NCI-H146 treated with DMSO at 0.1 percent for 48 hours (cell line): Measurements from ENCODE around the gene HSPH1.

Experiments used
- DNase-seq: peaks from one replicate; lab custom pipeline; 2025; ENCODE audit not compliant: unreplicated experiment; lab: John Stamatoyannopoulos, UW

The HSPH1 gene

DNA sequence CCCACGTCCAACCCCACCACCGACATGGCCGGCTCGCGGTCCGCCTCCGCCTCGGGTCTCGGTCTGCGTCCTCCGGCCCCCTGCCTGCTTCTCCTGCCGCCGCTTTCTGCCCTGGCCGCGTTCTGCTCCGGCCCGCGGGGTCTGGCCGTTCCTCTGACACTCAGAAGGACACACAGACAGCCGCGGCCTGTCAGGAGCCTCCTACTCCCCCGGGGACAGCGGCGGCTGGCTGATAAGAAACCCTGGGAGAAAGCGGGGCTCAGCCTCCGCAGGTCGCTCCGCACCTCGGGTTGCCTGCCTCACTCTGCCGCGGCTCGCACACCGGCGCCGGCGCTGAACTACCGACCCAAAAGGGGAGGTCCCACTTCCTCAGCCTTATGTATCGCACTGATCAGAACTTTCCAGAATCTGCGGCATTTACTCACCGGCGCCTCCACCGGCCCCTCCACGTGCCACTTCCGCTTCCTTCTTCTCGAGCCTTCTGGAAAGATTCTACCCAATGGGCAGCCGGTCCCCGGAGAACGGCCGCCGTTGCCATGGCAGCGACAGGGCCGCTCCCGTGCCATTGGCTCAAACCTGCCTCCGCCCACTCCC, at the start of gene HSPH1:
Gene HSPH1 (minus strand): TSS at position 348 of the 594 bp plus-strand sequence. CDS start 322 bp downstream, at position 26.
- DNase-seq = peak; percentile 95

DNA sequence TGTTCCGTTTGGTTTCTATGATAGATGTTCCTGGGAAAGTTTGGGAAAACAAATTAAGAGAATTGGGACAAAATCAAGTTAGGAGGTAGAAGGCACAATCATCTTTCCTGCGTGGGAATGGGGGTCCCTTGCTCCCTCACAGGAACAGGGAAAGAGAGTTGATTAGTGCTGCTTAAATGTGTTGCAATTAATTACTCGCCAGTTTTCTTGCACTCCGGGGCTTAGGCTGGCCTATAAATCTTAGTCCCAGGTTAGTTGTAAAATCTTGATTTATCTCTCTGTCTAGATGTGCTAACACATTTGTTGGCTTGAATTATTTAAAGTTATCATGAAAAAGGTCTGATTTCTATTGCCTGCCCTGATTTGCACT, 48.1 kb upstream of the HSPH1 start:
- no peak for DNase-seq

DNA sequence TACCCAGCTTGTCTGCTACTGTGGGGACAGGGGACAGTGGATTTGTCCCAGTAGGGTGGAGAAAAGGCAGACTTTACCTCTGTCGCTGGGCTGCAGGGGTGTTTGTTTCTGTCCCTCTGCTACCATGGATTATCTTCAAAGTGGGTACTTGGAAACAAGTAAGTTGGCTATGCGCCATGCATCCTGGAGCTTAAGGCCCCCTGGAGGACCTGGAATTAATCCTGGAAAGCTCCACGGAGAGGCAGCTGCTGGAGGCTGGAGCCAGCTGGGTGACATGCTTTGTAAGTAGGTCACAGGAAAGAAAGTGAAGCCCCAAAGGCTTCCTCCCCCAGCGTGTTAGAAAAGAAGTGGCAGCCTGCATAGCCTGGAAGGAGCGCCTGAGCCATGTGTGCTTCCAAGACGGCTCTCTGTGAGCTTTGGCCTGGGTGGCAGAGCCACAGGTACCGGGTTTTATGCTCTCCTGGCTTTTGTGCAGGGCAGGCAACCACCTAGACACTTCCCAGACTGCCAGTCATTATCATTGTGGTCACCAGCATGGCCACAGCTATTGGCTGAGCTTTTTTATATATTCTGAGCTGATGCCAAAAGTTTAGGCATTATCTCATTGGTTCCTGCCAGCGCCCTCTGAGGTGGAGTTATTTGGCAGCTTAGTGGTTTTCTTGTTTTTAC, 47.6 kb upstream of the HSPH1 start:
- DNase-seq = no peak

DNA sequence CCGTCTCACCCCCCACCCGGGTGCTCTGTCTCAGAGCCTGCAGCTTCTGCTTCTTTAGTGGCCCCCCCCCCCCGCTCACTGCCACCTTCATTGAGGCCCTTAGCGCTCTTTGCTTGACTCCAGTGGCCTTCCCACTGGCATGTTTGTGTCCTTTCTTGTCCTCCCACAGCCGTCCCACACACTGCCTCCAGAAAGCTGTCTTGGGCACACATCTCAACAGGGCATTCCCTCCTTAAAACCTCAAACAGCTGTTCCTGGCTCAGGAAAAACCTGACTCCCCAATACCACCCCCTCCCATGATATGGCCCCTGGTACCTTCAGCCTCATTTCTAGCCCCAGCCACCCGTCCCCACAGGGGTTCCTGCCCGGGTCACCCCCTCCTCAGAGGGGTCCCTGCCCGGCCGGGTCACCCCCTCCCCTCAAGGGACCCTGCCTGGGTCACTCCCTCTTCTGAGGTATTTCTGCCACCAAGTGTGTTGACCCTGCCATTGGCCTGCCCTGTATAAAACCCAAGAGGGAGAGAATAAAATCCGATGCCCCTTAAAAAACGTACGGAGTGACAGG, 46.9 kb upstream of the HSPH1 start:
- DNase-seq = no peak

DNA sequence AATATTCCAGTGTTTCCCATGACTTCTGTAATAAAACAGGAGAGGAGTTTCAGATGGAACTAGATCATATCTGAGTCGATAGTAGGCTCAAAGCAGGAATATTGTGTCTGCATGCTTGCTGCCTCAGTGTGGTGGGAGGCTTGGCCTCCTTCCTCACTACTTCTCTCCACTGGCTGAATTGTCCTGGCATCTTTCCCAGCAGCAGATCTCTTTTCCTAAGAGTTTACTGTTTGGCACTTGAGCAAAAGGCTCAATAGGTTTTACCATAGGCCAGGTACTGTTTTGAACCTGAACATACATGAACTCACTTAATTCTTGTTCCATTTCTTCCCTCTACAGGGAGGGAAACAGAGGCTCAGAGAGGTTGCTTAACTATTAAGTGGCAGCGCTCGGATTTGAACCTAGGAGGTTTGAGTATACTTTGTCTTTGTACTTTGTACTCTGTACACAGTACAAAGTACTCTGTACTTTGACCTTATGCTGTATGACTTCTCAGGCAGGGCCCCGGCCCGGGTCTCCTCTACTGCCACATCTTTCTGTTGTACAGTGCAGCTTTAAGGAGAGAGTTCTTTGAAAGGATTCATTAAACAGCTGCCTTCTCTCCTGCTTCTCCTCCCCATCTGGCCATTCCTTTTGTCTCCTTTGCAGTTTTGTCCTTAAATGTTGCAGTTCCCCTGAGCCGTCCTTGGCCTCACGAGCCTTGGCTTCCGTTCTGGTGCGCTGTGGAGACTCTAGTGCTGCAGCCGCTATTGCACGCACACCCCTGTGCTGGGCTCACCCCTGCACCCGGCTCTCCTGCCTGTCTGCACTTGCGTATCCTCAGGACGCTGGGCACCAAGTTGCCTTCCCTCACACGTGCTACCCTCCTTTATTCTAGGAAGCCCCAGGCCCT, 46.2 kb upstream of the HSPH1 start:
- DNase-seq = no peak

DNA sequence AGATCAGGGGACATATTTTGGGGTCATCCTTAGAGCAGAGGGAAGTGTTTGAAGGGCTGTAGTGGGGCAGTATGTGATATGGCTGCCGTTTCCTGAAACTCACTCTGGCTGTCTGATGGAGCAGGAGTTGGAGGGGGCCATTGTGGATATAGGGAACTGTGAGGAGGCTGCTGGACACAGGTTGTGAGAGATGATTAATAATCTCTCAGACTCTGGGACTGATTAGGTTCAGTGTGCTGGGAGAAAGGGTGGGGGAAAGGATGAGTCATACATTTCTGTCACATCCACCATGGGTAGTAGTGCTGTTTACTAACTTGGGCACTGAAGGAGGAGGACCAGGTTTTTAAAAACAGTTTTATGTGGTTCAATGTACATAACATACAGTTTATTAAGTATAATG, 42.9 kb upstream of the HSPH1 start:
- no peak for DNase-seq

DNA sequence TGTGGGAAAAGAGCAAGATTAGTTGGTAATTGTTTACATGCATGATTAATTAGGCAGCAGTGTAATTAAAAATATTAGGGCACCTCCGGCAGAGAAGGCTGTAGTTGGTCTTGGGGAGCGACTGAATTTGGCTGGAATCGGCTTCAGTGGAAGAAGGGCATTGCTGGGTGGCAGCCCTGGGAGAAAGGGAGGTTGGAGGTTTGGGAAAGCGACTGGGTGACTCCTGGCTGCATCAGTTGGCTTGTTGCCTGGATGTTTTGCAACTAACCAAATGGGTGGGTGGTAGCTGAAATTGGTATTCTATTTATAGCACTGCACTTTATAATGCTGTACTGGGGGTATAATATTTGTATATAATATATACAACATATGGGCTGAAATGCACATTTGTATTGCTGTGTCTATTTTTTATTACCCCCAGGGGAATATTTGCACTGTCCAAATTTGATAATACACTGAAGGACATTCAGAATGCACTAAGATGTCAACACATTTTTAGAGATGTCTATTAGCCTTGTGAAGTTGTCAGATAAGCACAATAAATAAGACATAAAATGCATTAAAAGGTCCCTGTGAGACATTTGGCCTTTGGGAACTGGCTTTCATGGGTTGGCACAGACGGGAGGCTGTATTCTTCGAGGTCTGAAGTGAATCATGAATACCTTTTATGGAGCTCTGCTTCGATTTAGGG, 39.8 kb upstream of the HSPH1 start:
- no peak for DNase-seq

DNA sequence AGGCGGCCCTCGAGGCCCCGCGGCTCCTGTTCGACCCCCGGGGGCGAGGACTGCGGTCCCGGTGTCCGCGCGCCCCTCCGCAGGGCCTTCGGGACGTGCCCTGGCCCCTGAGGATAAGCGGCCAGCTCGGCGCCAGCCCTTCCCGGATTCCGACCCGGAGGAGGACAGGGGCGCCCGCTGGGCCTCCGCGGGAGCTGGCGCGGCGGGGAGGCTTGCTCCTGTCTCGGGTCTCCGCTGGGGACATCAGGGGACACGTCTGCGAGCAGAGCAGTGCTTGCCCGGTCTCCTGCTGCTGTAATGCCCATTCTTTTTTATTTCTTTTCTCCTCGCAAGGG, 38.9 kb upstream of the HSPH1 start:
- DNase-seq = no peak

DNA sequence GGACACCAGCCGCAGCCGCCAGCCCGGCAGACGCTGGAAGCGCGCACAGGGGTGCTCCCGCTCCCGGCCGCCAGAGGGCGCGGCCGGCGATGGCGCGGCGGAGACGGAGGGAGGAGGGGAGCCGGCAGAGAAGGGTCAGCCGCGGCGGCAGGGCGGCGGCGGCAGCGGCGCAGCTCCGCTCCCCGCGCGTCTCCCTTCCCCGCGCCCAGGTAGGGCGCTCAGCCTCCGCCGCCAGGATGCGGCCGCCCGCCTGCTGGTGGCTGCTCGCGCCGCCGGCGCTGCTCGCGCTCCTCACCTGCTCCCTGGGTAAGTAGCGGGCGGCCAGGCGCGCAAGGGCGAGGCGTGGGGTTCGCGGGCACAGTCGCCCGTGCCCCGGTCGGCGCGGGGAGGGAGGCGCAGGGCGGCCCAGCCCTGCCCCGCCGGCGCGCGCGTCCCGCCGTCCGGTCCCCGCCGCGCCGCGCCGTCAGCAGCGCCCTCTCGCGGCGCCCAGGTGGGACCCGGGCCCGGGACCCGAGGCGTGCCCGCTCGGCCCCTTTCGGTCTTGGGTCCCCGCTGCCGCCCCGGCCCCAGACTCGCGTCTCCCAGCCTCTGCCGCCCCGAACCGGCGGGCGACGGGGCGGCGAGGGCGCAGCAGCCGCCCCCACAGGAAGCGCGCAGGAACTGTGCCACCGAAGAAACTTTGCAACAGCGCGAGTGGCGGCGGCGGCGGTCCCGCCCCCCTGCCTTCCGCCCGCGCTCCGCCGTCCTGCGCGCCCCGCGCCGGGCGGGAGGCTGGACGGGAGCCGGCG, 38.3 kb upstream of the HSPH1 start, which contains the start of gene B3GLCT:
Gene B3GLCT (plus strand): TSS at position 127 of the 788 bp plus-strand sequence. CDS start 110 bp downstream, at position 237.
- DNase-seq = peak; percentile 61

DNA sequence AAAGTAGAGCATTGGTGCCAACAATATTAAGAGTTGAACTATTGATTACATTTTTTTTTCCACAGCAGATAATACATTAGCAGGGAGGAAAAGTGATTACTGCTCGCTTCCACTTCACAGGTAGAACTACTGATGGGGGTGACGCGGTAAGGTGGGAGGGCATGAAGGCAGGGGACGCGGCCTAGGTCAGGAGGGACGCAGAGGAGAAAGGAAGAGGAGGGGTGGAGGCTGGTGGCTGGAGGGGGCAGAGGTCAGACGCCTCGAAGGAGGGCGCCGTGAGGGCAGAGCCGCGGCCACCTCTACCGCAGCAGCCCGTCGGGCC, 37.8 kb upstream of the HSPH1 start:
- DNase-seq = no peak

DNA sequence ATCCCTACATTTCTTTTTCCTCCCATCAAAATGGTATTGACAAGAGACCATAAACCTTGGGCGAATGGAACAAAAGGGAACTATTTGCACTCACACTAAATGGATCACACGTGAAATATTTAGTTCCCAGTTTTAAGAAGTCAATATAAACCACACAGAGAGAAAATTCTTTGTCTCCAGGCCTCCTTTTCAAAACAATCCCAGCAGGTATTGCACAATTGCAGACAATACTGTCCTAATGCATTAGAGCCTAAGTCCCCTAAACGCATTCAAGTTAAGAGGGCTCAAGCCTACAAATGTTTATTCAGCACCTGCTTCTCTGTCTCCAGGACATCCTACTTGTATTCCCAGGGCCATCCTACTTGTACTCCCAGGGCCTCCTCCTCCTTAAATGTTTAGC, 36.8 kb upstream of the HSPH1 start:
- DNase-seq = no peak

DNA sequence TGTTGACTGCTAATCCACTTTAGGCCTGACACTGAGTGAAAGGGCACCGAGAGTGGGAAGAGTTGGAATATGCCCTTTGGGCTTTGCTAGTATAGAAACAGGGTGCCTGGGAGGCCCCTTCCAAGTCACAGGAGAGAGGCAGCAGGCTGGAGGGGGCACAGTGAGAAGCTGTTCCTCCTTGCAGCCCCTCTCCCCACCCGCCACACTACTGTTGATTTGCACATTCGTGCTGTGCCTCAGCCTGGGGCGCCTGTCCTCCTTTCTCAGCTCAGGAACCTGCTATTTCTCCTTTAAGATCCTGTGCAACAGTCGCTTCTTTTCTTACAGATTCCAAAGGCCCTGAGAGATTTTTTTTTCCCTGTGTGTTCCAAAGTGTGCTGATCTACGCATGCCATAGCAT, 35.3 kb upstream of the HSPH1 start:
- DNase-seq = no peak

DNA sequence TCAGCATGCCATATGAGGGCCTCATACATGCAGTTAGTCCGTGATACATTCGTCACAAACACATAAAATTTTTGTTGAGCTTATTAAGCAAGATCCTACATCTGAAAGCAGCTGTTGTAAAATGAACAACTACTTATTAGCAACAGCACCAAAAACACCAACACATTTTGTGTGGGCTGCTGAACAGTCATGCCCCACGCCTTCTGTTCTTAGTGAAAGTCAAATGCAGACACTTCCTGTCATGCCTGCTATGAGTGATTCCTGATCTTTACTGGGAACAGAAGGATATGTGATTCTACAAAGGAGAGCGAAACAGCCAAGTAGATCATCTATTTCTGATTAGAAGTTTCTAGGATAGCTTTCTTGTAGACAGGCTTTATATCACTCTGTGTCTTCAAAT, 33.9 kb upstream of the HSPH1 start:
- no peak for DNase-seq

DNA sequence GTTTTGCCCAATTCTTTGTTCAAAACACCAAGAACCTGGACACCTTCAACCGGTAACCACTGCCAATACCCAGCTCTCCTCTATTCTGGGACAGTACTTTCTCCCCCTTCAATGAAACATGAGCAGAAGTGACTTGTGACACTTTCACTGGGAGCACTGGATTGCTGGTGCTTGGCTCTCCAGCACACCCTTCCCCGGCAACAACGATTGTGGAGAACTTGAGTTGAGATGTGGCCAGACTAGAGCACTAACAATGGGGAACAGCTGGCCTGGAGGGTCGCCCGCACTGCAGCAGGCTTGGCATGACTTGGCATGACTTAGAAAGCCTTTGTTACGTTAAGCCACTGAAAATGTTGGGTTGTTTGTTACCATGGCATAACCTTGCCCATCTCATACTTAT, 30.6 kb upstream of the HSPH1 start:
- no peak for DNase-seq

DNA sequence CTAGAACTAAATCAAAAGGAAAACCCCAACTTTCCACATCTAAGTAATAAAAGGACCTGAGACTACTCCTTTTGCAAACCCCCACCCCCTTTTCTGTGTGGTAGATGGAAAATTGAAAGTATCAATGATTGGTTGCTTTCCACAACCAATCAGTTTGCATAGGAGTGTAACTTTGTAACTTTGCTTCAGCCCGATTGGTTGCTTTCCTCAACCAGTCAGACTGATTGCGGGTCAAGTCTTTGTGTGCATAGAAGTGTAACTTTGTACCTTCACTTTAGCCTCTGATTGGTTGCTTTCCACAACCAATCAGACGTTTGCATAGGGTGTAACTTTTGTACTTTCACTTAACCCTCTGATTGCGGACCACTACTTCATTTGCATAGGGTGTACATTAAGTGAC, 30.0 kb upstream of the HSPH1 start:
- DNase-seq = no peak

DNA sequence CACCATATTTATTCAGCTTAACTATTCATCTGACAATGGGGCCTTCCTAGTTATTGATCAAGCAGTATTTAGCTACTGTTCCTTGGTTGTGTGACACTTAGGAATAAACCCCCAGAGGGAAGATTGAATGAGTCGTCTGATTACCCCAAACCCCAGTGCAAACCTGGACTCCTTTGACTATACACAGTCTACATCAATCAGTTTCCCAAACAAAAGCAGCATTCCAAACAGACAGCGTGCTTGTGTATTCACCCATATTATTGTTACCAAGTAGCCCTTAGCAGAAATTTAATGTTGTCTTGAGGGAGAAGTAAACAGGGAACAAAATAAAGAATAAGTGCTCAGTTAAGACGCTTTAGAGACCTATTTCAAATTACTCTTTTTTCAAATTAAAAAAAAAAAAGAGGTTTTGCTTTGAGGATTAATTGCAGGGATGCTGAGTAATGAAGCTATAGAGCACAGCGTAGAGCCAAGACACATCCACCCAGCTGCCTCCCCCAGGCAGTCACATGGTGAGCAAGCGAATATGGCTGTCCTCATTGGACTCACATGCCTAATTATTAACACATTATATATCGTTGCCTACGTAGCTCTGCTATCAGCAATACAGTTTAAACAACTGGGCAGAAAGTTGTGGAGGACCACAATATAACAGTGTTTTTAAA, 23.4 kb upstream of the HSPH1 start:
- DNase-seq = no peak

DNA sequence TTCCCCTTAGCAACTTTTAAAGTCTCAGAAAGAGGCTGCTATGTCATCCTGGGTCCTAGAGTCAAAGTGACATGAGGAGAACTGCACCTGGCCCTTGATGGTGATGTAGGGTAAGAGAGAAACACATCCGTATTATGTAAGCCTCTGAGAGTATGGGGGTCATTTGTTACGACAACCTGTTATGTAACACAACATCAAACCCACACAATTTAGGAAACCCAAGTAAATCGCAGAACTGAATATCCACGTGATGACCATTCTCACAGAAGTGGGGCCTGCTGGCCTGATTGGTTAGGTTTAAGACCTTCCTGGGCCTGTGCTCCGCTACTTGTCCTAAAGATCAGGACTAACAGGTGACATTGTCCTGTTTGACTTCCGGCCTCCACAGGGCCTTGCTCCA, 22.7 kb upstream of the HSPH1 start:
- DNase-seq = no peak

DNA sequence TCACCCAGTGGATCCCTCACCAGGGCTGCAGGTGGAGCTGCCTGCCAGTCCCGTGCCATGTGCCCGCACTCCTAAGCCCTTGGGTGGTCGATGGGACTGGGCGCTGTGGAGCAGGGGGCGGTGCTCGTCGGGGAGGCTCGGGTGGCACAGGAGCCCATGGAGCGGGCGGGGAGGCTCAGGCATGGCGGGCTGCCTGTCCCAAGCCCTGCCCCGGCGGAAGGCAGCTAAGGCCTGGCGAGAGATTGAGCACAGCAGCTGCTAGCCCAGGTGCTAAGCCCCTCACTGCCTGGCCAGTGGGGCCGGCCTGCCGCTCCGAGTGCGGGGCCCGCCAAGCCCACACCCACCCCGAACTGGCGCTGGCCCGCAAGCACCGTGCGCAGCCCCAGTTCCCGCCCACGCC, 21.3 kb upstream of the HSPH1 start:
- no peak for DNase-seq

DNA sequence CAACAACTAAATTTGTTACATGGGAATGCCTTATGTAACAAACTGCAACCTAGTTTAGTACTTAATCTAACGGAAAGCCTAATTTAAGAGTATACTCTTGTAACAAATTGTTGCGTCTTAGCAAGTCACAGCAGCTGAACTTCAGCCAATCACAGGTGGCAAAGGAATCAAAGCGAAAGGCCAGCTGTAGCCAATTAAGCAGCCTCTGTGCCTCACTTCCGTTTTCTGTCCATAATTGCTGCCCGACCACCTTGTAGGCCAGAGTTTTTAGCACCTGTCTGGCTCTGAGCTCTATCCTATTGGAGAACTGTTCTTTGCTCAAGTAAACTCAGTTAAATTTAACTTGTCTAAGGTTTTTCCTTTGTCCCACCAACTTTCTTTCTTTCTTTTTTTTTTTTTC, 18.1 kb upstream of the HSPH1 start:
- DNase-seq = no peak

DNA sequence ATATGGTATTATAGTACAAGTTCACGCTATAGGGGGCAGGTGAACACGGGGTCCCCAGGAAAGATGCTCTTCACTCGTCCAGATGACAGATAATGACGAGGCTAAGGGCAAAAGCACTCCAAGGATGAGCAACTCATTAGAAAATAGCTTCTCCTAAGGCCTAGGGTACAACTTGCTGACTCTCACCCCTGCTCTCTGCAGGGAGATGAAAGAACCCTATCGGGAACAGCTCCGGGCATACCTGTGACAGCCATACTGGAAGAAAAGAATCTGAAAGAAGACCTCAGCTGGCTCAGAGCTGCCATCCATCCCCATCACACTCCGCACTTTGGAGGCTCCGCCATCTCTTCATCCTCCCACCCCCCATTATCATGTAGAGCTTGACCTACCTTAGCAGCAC, 17.5 kb upstream of the HSPH1 start:
- no peak for DNase-seq
